Measurements from ENCODE around the gene ZFP91. TPM values are rescaled to one million over a fixed set of nuclear protein-coding genes. Genes with fewer than 3 reads are reported as not detected.

Gene ZFP91
- total and polyA plus RNA-seq, 9 of the 15 experiments (the other 6 are each of a cell fraction or from before 2014, with no cell fraction given), result 17.6 to 58.3 (median 34.0) TPM

DNA sequence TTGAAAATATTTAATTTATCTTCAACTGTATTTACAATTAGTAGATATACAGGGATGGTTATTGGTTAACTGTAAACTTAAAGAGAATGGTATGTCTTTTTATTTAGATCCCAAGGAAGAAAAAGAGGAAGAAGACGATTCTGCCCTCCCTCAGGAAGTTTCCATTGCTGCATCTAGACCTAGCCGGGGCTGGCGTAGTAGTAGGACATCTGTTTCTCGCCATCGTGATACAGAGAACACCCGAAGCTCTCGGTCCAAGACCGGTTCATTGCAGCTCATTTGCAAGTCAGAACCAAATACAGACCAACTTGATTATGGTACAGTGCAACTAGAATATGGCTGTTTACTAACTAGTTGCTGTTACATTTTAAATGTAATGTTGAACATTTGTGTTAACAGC is 30.9 kb downstream of the ZFP91 start (continued):
- TF ChIP-seq, protein P1, sequence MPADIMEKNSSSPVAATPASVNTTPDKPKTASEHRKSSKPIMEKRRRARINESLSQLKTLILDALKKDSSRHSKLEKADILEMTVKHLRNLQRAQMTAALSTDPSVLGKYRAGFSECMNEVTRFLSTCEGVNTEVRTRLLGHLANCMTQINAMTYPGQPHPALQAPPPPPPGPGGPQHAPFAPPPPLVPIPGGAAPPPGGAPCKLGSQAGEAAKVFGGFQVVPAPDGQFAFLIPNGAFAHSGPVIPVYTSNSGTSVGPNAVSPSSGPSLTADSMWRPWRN (IDR thresholded peaks at IDR 0.05; ENCODE audit: low read depth), result no peak
- no peak for TF ChIP-seq GABPB2 (CRISPR knock-in tag; conservative IDR thresholded peaks at IDR 0.05)
- no peak for TF ChIP-seq ZNF408 (CRISPR knock-in tag; IDR thresholded peaks at IDR 0.05; ENCODE audit: low read depth)
- TF ChIP-seq NEUROD1 (IDR thresholded peaks at IDR 0.05; ENCODE audit: borderline replicate concordance, low read depth, low read length, partially characterized antibody), result no peak

DNA sequence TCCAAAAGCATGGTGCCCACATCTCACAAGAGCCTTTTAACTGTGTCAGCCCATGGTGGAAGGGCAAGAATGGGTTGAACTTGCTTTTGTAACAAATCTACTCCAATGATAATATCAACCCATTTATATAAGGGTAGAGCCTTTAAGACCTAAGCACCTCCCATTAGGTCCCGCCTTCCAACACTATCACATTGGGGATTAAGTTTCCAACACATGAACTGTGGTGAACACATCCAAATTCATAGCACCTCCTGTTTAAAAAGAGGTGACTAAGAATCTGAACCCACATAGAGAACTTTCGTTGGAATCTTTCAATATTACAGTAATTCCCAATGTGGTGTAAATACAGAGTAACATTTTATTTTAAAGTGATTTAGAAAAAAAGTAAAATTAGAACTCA is 34.4 kb downstream of the ZFP91 start:
- Histone ChIP-seq H3K4me2 (ENCODE audit: insufficient read depth, low read length) (no peak overlapping the region), H3K9me3 (replicated peaks; ENCODE audit: control insufficient read depth, insufficient read depth, low read depth, low read length) (no peaks in the 10 kb centered on the region), H3K79me2 (ENCODE audit: control insufficient read depth, insufficient read depth, low read length) (peaks cover 31% of the 10 kb centered on the region), H3K9ac (ENCODE audit: insufficient read depth in 1 of 2, low read depth in 2 of 2, low read length in 2 of 2) (no peak overlapping the region), H4K20me1 (replicated peaks; ENCODE audit: control insufficient read depth, insufficient read depth, low read length) (no peaks in the 10 kb centered on the region), H3K9me1 (ENCODE audit: control insufficient read depth, insufficient read depth, low read length) (no peaks in the 10 kb centered on the region), H3K36me3 (ENCODE audit: control insufficient read depth, insufficient read depth, low read length) (peaks cover 95% of the 10 kb centered on the region), H2AFZ (ENCODE audit: low read depth, low read length) (no peak overlapping the region), H3K4me1 (replicated peaks in 1 of 2; ENCODE audit: control insufficient read depth in 2 of 2, insufficient read depth in 2 of 2, low read length in 2 of 2) (no peaks in the 10 kb centered on the region), H3K4me3 (no peak overlapping the region), H3K27me3 (ENCODE audit: control insufficient read depth in 2 of 2, insufficient read depth in 2 of 2, low read length in 2 of 2) (no peaks in the 10 kb centered on the region), H3K27ac (ENCODE audit: extremely low read depth, low read depth, low read length) (no peak overlapping the region)
- no TSS peak for BruUV-seq (replicated peaks)
- no peak for DNase-seq (ENCODE audit: extremely low read depth in 1 of 4, low spot score in 3 of 4)
- no peak for FAIRE-seq
- no peak for ATAC-seq
- in situ Hi-C loops (cut with MboI) (no loop called here), intact Hi-C loops (cut with micrococcal nuclease) (no loop called here)
- 93% methylated on average over 2 of the region's 2 CpGs for WGBS (ENCODE audit: insufficient coverage, low coverage, missing lambda C conversion rate)
- CTCF ChIA-PET (ENCODE audit: low intra/inter-chr PET ratio), result no interaction called here
- POLR2A ChIA-PET, result no interaction called here
- TF ChIP-seq CBX1 (IDR thresholded peaks at IDR 0.05; ENCODE audit: low read depth) (no peak), NELFE (IDR thresholded peaks at IDR 0.05; ENCODE audit: insufficient read depth, insufficient read length) (no peak), PHB (CRISPR knock-in tag; IDR thresholded peaks at IDR 0.05) (no peak), FOSL1 (tag; conservative IDR thresholded peaks at IDR 0.05) (no peak), GABPA (tag; conservative IDR thresholded peaks at IDR 0.05; ENCODE audit: low read depth) (no peak), TGIF2 (CRISPR knock-in tag; IDR thresholded peaks at IDR 0.05) (no peak), ZNF121 (CRISPR knock-in tag; conservative IDR thresholded peaks at IDR 0.05) (no peak), XRCC3 (IDR thresholded peaks at IDR 0.05) (no peak), MTF1 (CRISPR knock-in tag; IDR thresholded peaks at IDR 0.05; ENCODE audit: borderline replicate concordance) (no peak), PHB2 (IDR thresholded peaks at IDR 0.05; ENCODE audit: low read depth) (no peak), CBFA2T2 (conservative IDR thresholded peaks at IDR 0.05) (no peak), ZNF347 (CRISPR knock-in tag; IDR thresholded peaks at IDR 0.05; ENCODE audit: low read depth) (no peak), ZNF766 (CRISPR knock-in tag; conservative IDR thresholded peaks at IDR 0.05) (no peak), DNMT1 (IDR thresholded peaks at IDR 0.05) (no peak), SUPT5H (IDR thresholded peaks at IDR 0.05) (no peak)
- TF ChIP-seq, protein P2, sequence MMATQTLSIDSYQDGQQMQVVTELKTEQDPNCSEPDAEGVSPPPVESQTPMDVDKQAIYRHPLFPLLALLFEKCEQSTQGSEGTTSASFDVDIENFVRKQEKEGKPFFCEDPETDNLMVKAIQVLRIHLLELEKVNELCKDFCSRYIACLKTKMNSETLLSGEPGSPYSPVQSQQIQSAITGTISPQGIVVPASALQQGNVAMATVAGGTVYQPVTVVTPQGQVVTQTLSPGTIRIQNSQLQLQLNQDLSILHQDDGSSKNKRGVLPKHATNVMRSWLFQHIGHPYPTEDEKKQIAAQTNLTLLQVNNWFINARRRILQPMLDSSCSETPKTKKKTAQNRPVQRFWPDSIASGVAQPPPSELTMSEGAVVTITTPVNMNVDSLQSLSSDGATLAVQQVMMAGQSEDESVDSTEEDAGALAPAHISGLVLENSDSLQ (IDR thresholded peaks at IDR 0.05), result no peak
- TF ChIP-seq, protein P3, sequence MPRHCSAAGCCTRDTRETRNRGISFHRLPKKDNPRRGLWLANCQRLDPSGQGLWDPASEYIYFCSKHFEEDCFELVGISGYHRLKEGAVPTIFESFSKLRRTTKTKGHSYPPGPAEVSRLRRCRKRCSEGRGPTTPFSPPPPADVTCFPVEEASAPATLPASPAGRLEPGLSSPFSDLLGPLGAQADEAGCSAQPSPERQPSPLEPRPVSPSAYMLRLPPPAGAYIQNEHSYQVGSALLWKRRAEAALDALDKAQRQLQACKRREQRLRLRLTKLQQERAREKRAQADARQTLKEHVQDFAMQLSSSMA (CRISPR knock-in tag; IDR thresholded peaks at IDR 0.05), result no peak
- TF ChIP-seq, protein P4, sequence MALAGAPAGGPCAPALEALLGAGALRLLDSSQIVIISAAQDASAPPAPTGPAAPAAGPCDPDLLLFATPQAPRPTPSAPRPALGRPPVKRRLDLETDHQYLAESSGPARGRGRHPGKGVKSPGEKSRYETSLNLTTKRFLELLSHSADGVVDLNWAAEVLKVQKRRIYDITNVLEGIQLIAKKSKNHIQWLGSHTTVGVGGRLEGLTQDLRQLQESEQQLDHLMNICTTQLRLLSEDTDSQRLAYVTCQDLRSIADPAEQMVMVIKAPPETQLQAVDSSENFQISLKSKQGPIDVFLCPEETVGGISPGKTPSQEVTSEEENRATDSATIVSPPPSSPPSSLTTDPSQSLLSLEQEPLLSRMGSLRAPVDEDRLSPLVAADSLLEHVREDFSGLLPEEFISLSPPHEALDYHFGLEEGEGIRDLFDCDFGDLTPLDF (CRISPR knock-in tag; IDR thresholded peaks at IDR 0.05), result no peak

All from K562 (cell line).